Activated T-cell treated with anti-CD3 and anti-CD28 coated beads, Interleukin-2, amount 50 U/mL, for 24 hours (primary cell): ENCODE measurements around the gene MTUS2.

Source experiments
- DNase-seq: peaks from one replicate; pipeline ENCODE4 v3.0.0-alpha.2; 2020
- H3K27ac Mint-ChIP-seq: 2 replicates; pipeline ENCODE4 v1.8.0; 2020; ENCODE audit warnings: mild to moderate bottlenecking, mixed read lengths
- H3K27me3 Mint-ChIP-seq: 2 replicates; pipeline ENCODE4 v1.8.0; 2020; ENCODE audit warnings: mixed read lengths
- H3K36me3 Mint-ChIP-seq: 2 replicates; pipeline ENCODE4 v1.8.0; 2020; ENCODE audit warnings: low read depth, mixed read lengths
- H3K4me1 Mint-ChIP-seq: 2 replicates; pipeline ENCODE4 v1.8.0; 2020; ENCODE audit warnings: low read depth, mixed read lengths
- H3K4me3 Mint-ChIP-seq: 2 replicates; pipeline ENCODE4 v1.8.0; 2020; ENCODE audit warnings: mild to moderate bottlenecking, moderate library complexity, mixed read lengths
- H3K9me3 Mint-ChIP-seq: 2 replicates; pipeline ENCODE4 v1.8.0; 2020; ENCODE audit warnings: mixed read lengths

MTUS2 gene

GRCh38 chr13:29513981-29514719, 694.0 kb downstream of the MTUS2 start:
- Mint-ChIP-seq H3K4me3 (no peak overlapping the region), H3K9me3 (no peaks in the 10 kb centered on the region), H3K4me1 (peaks cover 2% of the 10 kb centered on the region), H3K27me3 (no peaks in the 10 kb centered on the region), H3K27ac (peak overlapping the region; percentile 34), H3K36me3 (peaks cover 95% of the 10 kb centered on the region)
- DNase-seq: peak; percentile 28

GRCh38 chr13:29514720-29515310, 694.7 kb downstream of the MTUS2 start:
- Mint-ChIP-seq H3K4me1 (peaks cover 2% of the 10 kb centered on the region), H3K36me3 (peaks cover 99% of the 10 kb centered on the region)

DNA sequence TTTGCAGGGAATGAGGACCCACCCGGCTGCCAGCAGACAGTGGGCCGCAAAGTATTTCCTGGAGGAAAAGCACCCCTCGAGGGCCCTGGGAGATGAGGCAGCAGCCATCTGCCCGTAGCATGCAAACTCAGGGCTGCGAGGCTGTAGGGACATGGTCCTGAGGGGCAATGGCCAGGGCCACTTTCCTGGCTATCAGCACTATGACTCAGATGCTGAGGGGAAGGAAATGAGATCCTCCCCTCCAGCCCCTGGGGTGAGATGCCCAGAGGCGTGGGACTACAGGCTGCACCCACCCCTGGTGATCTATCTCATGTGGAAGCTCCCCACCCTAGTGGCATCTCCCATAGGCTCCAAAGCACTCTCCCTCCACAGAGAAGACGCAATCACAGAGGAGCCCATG, 695.2 kb downstream of the MTUS2 start:
- Mint-ChIP-seq H3K4me3 (no peak overlapping the region), H3K27ac (peak overlapping the region; percentile 40), H3K4me1 (peaks cover 2% of the 10 kb centered on the region), H3K27me3 (no peaks in the 10 kb centered on the region), H3K36me3 (peaks cover 99% of the 10 kb centered on the region), H3K9me3 (no peaks in the 10 kb centered on the region)
- no peak for DNase-seq

More at GRCh38 chr13:29514720-29515310, 694.7 kb downstream of the MTUS2 start:
- Mint-ChIP-seq H3K9me3 (no peaks in the 10 kb centered on the region), H3K27me3 (no peaks in the 10 kb centered on the region), H3K27ac (peak overlapping the region; percentile 37), H3K4me3 (no peak overlapping the region)
- no peak for DNase-seq

DNA sequence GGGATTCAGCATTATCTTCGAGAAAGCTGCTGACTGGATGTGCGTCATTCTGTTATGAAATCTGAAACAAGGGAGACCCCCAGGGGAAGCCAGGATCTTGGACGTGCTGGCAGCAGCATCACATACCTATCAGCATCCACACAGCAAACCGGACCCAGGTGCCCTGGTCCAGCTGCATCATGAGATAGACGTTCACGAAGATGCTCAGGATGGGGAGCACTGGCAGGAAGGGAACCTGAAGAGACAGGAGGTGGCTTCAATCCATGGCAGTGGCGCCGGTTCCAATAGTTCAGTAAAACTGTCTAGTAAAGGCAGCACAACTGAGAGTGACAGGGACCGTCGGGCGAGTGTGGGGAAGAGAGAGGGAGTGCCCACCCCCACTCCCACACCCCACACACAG, 695.9 kb downstream of the MTUS2 start:
- Mint-ChIP-seq H3K4me3 (no peak overlapping the region), H3K36me3 (peaks cover 99% of the 10 kb centered on the region), H3K27me3 (no peaks in the 10 kb centered on the region), H3K4me1 (peaks cover 2% of the 10 kb centered on the region), H3K27ac (no peak overlapping the region), H3K9me3 (no peaks in the 10 kb centered on the region)
- no peak for DNase-seq

- H3K4me1 Mint-ChIP-seq: peaks cover 2% of the 10 kb centered on the region
- DNase-seq: no peak
- H3K27me3 Mint-ChIP-seq: no peaks in the 10 kb centered on the region
- no peaks in the 10 kb centered on the region for H3K9me3 Mint-ChIP-seq
- peaks cover 99% of the 10 kb centered on the region for H3K36me3 Mint-ChIP-seq
- no peak overlapping the region for H3K27ac Mint-ChIP-seq
- no peak overlapping the region for H3K4me3 Mint-ChIP-seq
These were observed 696.7 kb downstream of the MTUS2 start for GRCh38 chr13:29516880-29517279.

GRCh38 chr13:29519921-29520320, 699.8 kb downstream of the MTUS2 start:
- peak overlapping the region; percentile 56 for H3K27ac Mint-ChIP-seq
- H3K36me3 Mint-ChIP-seq: peaks cover 98% of the 10 kb centered on the region

GRCh38 chr13:29520671-29521070, 700.5 kb downstream of the MTUS2 start:
- no peaks in the 10 kb centered on the region for H3K9me3 Mint-ChIP-seq
- DNase-seq: no peak
- H3K36me3 Mint-ChIP-seq: peaks cover 98% of the 10 kb centered on the region

More at GRCh38 chr13:29519921-29520320, 699.8 kb downstream of the MTUS2 start:
- no peak for DNase-seq
- no peak overlapping the region for H3K4me3 Mint-ChIP-seq
- no peaks in the 10 kb centered on the region for H3K27me3 Mint-ChIP-seq
- H3K4me1 Mint-ChIP-seq: no peaks in the 10 kb centered on the region
- H3K9me3 Mint-ChIP-seq: no peaks in the 10 kb centered on the region

DNA sequence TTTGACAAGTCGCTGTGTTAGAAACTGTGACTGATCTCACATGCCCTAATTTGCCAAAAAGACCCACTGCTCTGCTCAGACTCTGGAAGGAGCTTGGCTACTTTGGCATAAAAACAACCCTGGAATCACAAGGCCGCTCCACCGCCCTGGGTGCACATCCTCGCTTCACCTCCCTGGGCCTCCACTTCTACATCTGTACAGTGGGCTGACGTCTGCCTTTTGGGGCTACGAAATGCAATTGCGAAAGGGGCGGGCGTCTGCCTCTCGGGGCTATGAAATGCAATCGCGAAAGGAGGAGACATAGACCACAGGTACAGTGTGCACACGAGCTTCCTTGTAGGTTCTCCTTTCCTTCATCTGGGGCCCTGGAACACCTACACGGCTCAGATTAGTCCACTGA, 701.2 kb downstream of the MTUS2 start:
- H3K4me3 Mint-ChIP-seq: no peak overlapping the region
- peaks cover 97% of the 10 kb centered on the region for H3K36me3 Mint-ChIP-seq
- H3K27me3 Mint-ChIP-seq: no peaks in the 10 kb centered on the region
- H3K27ac Mint-ChIP-seq: no peak overlapping the region
- no peak for DNase-seq
- H3K9me3 Mint-ChIP-seq: no peaks in the 10 kb centered on the region
- no peaks in the 10 kb centered on the region for H3K4me1 Mint-ChIP-seq

More at GRCh38 chr13:29520671-29521070, 700.5 kb downstream of the MTUS2 start:
- Mint-ChIP-seq H3K4me3 (no peak overlapping the region), H3K27ac (no peak overlapping the region), H3K4me1 (no peaks in the 10 kb centered on the region), H3K27me3 (no peaks in the 10 kb centered on the region)

DNA sequence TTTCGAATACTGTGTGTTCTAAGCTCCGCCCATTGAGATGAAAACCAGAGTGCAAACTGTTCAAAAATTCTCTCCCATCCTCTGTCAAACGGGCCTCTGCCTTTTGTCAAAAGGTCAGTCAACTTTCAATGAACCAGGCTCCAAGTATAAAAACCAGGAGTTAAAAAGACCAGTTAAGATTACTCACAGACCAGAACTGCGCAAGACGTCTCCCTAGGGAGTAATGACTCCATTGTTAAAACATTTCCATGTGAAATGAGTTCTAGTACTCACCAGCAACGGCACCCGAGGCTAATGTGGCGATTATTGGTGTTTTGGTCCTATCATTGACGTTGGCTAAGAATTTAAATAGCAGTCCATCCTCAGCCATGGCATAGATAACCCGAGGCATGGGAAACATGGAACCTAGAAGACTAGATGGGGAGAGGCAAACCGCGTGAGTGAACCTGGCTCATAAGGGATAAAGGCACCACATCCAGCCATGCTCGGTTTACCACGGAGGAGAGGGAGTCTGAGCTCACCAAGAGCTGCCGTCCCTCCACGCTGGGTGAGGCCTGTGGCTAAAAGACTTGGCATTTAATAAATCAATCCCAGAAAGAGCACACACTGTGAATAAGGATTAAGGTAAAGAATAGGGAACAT, 702.0 kb downstream of the MTUS2 start:
- no peak overlapping the region for H3K4me3 Mint-ChIP-seq
- H3K36me3 Mint-ChIP-seq: peaks cover 97% of the 10 kb centered on the region
- no peaks in the 10 kb centered on the region for H3K9me3 Mint-ChIP-seq
- no peak overlapping the region for H3K27ac Mint-ChIP-seq
- H3K27me3 Mint-ChIP-seq: no peaks in the 10 kb centered on the region
- H3K4me1 Mint-ChIP-seq: no peaks in the 10 kb centered on the region
- DNase-seq: no peak

DNA sequence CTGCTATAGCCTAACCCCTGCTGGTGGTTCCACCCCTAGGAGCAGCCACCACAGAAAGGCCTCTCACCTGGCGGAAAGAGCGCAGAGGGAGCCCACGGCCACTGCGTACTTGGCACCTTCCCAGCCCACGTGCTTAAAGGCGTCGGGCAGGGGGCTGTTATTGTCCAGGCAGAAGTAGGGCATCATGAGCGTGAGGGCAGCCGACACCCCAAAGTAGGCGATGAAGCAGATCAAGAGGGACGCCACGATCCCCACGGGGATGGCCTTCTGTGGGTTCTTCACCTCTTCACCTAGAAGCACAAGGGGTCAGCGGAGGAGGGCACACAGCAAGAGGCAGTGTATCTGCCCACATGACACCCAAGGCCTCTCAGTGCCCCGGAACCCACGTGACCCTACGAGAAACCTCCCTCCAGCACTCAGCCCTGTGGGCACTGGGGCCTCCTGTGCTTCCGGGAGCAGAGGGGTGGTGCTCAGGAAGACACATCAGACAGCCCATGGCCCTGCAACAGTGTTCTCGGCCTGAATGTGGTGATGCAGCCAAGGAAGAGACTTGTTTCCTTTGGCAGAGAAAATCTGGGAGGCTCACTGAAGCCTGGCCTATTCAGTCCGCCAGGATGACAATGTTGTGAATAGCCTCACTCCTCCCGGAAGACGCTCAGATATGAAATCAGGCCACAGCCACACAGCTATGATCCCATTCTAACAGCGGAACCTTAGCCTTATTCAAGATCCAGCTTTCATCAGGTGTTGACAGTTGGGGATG, 703.2 kb downstream of the MTUS2 start:
- Mint-ChIP-seq H3K9me3 (no peaks in the 10 kb centered on the region), H3K36me3 (peaks cover 97% of the 10 kb centered on the region), H3K27ac (peak overlapping the region; percentile 44), H3K4me3 (no peak overlapping the region), H3K4me1 (no peaks in the 10 kb centered on the region), H3K27me3 (no peaks in the 10 kb centered on the region)
- DNase-seq: no peak

DNA sequence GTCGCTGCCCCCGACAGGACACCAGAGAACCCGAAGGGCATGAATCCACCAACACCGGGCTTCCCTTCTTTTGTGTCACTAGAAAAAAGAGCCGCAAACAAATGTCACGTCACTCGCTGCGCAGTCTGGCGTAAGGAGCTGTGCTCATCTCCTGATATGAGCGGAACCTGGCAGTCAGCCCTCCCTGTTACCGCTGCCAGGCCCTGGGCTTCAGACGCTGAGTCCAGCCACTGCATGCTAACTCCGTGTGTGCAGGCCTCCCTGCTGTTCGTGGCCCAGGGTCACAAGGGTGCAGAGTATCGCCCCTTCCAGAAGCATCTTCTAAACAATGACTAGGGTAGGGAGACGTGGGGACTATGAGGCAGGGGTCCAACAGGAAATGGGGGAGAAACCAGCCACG, 704.0 kb downstream of the MTUS2 start:
- no peak overlapping the region for H3K4me3 Mint-ChIP-seq
- no peak overlapping the region for H3K27ac Mint-ChIP-seq

DNA sequence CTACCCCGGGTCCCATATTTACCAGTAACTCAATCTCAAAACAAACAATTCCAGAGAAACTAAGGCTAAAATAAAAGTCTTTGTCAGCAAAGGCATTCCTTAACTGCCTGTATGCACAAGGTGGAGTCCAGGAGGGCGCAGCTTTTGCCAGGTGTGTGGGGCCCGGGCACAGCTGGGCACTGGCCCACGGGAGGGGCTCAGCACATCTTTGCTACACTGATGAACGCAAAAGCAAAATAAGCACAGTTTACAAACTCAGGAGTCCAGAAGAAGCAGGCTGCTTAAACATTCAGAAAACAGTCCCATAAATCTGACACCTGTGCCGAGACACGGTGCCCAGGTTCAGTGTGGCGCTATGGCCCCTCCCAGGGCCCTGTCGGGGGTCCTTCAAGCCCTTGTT, 704.5 kb downstream of the MTUS2 start:
- no peaks in the 10 kb centered on the region for H3K27me3 Mint-ChIP-seq
- DNase-seq: no peak
- H3K9me3 Mint-ChIP-seq: no peaks in the 10 kb centered on the region
- H3K36me3 Mint-ChIP-seq: peaks cover 97% of the 10 kb centered on the region
- H3K4me3 Mint-ChIP-seq: no peak overlapping the region
- H3K4me1 Mint-ChIP-seq: no peaks in the 10 kb centered on the region
- no peak overlapping the region for H3K27ac Mint-ChIP-seq

More for the DNA sequence above, 704.0 kb downstream of the MTUS2 start:
- H3K9me3 Mint-ChIP-seq: no peaks in the 10 kb centered on the region
- H3K4me1 Mint-ChIP-seq: no peaks in the 10 kb centered on the region
- DNase-seq: no peak
- H3K36me3 Mint-ChIP-seq: peaks cover 97% of the 10 kb centered on the region
- no peaks in the 10 kb centered on the region for H3K27me3 Mint-ChIP-seq

GRCh38 chr13:29525757-29526156, 705.6 kb downstream of the MTUS2 start:
- Mint-ChIP-seq H3K36me3 (peaks cover 97% of the 10 kb centered on the region), H3K27me3 (no peaks in the 10 kb centered on the region), H3K4me1 (no peaks in the 10 kb centered on the region), H3K27ac (no peak overlapping the region), H3K9me3 (no peaks in the 10 kb centered on the region), H3K4me3 (no peak overlapping the region)
- no peak for DNase-seq

- peaks cover 96% of the 10 kb centered on the region for H3K36me3 Mint-ChIP-seq
- no peaks in the 10 kb centered on the region for H3K27me3 Mint-ChIP-seq
- no peak overlapping the region for H3K27ac Mint-ChIP-seq
These were observed 706.6 kb downstream of the MTUS2 start for GRCh38 chr13:29526741-29527140.

More at GRCh38 chr13:29526741-29527140, 706.6 kb downstream of the MTUS2 start:
- no peaks in the 10 kb centered on the region for H3K4me1 Mint-ChIP-seq
- no peak for DNase-seq
- no peak overlapping the region for H3K4me3 Mint-ChIP-seq
- H3K9me3 Mint-ChIP-seq: no peaks in the 10 kb centered on the region
